Ecto neural progenitor cell (in vitro differentiated cells): ENCODE results near the gene LAS1L.
"Not testable (repeated sequence)": the region's sequence is repeated elsewhere in the genome, so short reads cannot be mapped to it uniquely, and the experiment has no call there.

Experiments
- DNase-seq: peaks from one replicate; pipeline ENCODE4 v3.0.0-alpha.2; 2018; ENCODE audit warnings: low spot score

The LAS1L gene

GRCh38 chrX:65517923-65518322, 16.7 kb downstream of the LAS1L start:
- DNase-seq, result no peak

GRCh38 chrX:65516756-65517155, 17.8 kb downstream of the LAS1L start:
- DNase-seq, result no peak

- no peak for DNase-seq
Measured at GRCh38 chrX:65513610-65514009, 21.0 kb downstream of the LAS1L start.

GRCh38 chrX:65509400-65509799, 25.2 kb downstream of the LAS1L start:
- DNase-seq, result no peak

GRCh38 chrX:65508851-65509250, 25.7 kb downstream of the LAS1L start:
- DNase-seq, result no peak

- no peak for DNase-seq
Measured at GRCh38 chrX:65502618-65503017, 32.0 kb downstream of the LAS1L start.

GRCh38 chrX:65493431-65493830, 41.2 kb downstream of the LAS1L start:
- DNase-seq, result no peak

GRCh38 chrX:65491620-65492019, 43.0 kb downstream of the LAS1L start:
- DNase-seq, result no peak

- DNase-seq, result no peak
Measured at GRCh38 chrX:65488495-65488894, 46.1 kb downstream of the LAS1L start.

GRCh38 chrX:65480960-65481359, 53.6 kb downstream of the LAS1L start:
- DNase-seq, result no peak

- DNase-seq, result not testable (repeated sequence)
Measured at GRCh38 chrX:65479102-65479501, 55.5 kb downstream of the LAS1L start.

- no peak for DNase-seq
Measured at GRCh38 chrX:65476564-65476963, 58.0 kb downstream of the LAS1L start.

- DNase-seq, result no peak
Measured at GRCh38 chrX:65463550-65463949, 71.0 kb downstream of the LAS1L start.
